IPS-18a (cell line): ENCODE results near the gene SBNO1.

Source experiments
- H3K27ac ChIP-seq: one replicate; pipeline ENCODE4 v1.5.1; 2013; ENCODE audit warnings: low read length
- H3K27me3 ChIP-seq: one replicate; pipeline ENCODE4 v1.6.1; 2013; ENCODE audit warnings: mild to moderate bottlenecking, low read length; ENCODE audit not compliant: control insufficient read depth, insufficient read depth
- H3K36me3 ChIP-seq: one replicate; pipeline ENCODE4 v1.6.1; 2013; ENCODE audit warnings: low read depth, low read length; ENCODE audit not compliant: control insufficient read depth
- H3K4me1 ChIP-seq: one replicate; pipeline ENCODE4 v1.6.1; 2013; ENCODE audit warnings: low read depth, low read length; ENCODE audit not compliant: control insufficient read depth
- H3K4me3 ChIP-seq: one replicate; pipeline ENCODE4 v1.5.1; 2013; ENCODE audit warnings: low read length
- H3K9ac ChIP-seq: one replicate; pipeline ENCODE4 v1.6.1; 2013; ENCODE audit warnings: mild to moderate bottlenecking, low read length, moderate library complexity
- H3K9me3 ChIP-seq: one replicate; pipeline ENCODE4 v1.6.1; 2013; ENCODE audit warnings: low read depth, low read length; ENCODE audit not compliant: control insufficient read depth

SBNO1 gene

GRCh38 chr12:123283461-123283860, 81.2 kb downstream of the SBNO1 start:
- Histone ChIP-seq H3K36me3 (no peaks in the 10 kb centered on the region), H3K27me3 (no peaks in the 10 kb centered on the region), H3K27ac (no peak overlapping the region), H3K4me3 (no peak overlapping the region), H3K9me3 (no peaks in the 10 kb centered on the region), H3K4me1 (no peaks in the 10 kb centered on the region), H3K9ac (no peak overlapping the region)

- Histone ChIP-seq H3K36me3 (no peaks in the 10 kb centered on the region), H3K4me1 (no peaks in the 10 kb centered on the region), H3K9me3 (no peaks in the 10 kb centered on the region), H3K27ac (no peak overlapping the region), H3K27me3 (no peaks in the 10 kb centered on the region), H3K9ac (no peak overlapping the region), H3K4me3 (no peak overlapping the region)
These were observed 82.5 kb downstream of the SBNO1 start for GRCh38 chr12:123282111-123282510.

DNA sequence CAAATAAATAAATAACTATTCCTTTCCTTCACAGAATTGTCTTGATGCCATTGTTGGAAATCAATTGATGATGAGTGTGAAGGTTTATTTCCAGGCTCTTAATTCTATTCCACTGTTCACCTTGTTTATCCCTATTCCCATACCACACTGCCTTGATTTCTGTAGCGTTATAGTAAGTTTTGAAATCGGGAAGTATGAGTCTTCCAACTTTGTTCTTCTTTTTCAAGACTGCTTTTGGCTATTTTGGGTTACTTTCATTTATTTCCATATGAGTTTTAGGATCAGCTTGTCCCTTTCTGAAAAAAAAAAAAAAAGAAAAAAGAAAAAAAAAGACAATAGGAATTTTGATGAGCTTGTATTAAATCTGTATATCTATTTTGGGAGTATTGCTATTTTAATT, 83.7 kb downstream of the SBNO1 start:
- H3K9ac ChIP-seq, result no peak overlapping the region
- no peaks in the 10 kb centered on the region for H3K9me3 ChIP-seq
- H3K27me3 ChIP-seq, result no peaks in the 10 kb centered on the region
- H3K36me3 ChIP-seq, result no peaks in the 10 kb centered on the region
- no peak overlapping the region for H3K4me3 ChIP-seq
- H3K27ac ChIP-seq, result no peak overlapping the region
- H3K4me1 ChIP-seq, result no peaks in the 10 kb centered on the region

- H3K9ac ChIP-seq, result no peak overlapping the region
- H3K27me3 ChIP-seq, result no peaks in the 10 kb centered on the region
- no peak overlapping the region for H3K4me3 ChIP-seq
- H3K9me3 ChIP-seq, result no peaks in the 10 kb centered on the region
- peaks cover 2% of the 10 kb centered on the region for H3K4me1 ChIP-seq
- no peak overlapping the region for H3K27ac ChIP-seq
- H3K36me3 ChIP-seq, result no peaks in the 10 kb centered on the region
These were observed 86.5 kb downstream of the SBNO1 start for GRCh38 chr12:123278101-123278627.

DNA sequence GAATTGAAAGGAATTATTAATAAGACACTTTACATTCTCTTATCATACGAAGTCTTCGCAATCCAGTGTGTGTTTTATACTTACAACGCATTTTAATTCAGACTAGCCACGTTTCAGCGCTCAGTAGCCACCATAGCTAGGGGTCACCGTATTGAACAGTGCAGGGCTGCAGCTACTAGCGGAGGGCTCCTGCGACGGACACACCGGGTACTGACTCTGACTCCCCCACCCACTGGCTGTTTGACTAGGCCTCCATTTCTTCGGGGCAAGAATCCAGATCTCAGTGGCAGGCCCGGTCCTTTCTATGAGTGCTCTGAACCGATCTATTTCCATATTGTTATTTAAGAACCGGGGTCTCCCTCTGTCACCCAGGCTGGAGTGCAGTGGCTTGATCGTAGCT, 91.5 kb downstream of the SBNO1 start:
- H3K27ac ChIP-seq, result no peak overlapping the region
- H3K9me3 ChIP-seq, result no peaks in the 10 kb centered on the region
- H3K4me3 ChIP-seq, result no peak overlapping the region
- H3K36me3 ChIP-seq, result no peaks in the 10 kb centered on the region
- H3K27me3 ChIP-seq, result no peaks in the 10 kb centered on the region
- H3K9ac ChIP-seq, result no peak overlapping the region
- peaks cover 22% of the 10 kb centered on the region for H3K4me1 ChIP-seq

- Histone ChIP-seq H3K4me1 (peaks cover 22% of the 10 kb centered on the region), H3K4me3 (peak overlapping the region; percentile 90), H3K27ac (no peak overlapping the region), H3K9ac (peak overlapping the region; percentile 96), H3K36me3 (peaks cover 5% of the 10 kb centered on the region), H3K27me3 (no peaks in the 10 kb centered on the region), H3K9me3 (no peaks in the 10 kb centered on the region)
These were observed 93.5 kb downstream of the SBNO1 start for GRCh38 chr12:123271001-123271668.

DNA sequence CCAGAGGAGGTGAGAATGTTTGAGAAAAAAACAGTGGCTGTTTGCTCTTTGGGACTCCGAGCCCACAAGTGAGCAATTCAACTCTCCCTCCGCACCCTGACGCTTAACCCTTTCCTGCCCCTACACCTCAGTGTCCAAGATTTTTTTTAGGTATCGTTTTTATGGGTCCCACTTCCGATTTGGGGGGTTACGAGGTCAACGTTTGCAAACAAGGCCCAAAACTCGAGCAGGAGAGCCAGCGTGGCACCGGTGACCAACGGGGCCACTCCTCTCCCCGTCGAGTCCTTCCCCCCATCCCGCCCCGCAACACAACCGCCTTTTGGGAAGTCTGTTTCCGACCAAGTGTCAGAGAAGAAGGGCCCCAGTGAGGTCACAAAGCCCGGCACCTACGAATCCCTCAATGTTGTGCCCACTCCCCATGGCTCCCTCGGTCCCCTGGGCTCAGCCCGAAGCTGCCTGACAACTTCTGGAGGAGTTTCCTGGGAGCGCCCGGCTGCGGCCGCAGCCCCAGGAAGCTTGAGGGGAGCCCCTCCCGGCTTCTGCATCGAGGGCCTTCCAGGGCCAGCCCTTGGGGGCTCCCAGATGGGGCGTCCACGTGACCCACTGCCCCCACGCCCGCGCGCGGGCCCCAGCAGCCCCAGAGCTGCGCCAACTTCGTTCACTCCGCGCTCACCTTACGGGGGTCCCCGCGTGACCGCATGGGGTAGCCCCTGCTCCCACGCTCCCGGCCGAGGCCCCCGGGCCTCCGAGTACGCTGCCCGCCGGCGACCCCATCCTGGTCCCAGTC, 94.2 kb downstream of the SBNO1 start:
- Histone ChIP-seq H3K4me1 (peaks cover 22% of the 10 kb centered on the region), H3K9me3 (no peaks in the 10 kb centered on the region), H3K27me3 (no peaks in the 10 kb centered on the region), H3K9ac (peak overlapping the region; percentile 96), H3K4me3 (peak overlapping the region; percentile 90), H3K36me3 (peaks cover 9% of the 10 kb centered on the region), H3K27ac (peak overlapping the region; percentile 87)

DNA sequence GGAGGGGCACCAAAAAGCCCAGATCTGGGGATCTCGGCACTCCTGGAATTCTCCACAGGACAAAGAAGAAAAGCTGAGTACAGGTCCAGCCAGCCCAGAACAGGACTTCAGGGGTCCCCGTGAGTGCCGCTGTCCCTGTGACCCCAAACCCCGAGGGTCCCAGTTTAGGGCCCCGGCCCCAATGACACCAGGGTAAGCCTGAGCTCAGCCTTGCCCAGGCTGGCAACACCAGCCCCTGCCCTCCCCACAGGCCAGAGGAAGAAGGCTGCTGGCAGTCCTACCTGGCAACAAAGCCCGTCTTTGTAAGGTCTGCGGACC, 94.8 kb downstream of the SBNO1 start:
- H3K9ac ChIP-seq, result peak overlapping the region; percentile 96

DNA sequence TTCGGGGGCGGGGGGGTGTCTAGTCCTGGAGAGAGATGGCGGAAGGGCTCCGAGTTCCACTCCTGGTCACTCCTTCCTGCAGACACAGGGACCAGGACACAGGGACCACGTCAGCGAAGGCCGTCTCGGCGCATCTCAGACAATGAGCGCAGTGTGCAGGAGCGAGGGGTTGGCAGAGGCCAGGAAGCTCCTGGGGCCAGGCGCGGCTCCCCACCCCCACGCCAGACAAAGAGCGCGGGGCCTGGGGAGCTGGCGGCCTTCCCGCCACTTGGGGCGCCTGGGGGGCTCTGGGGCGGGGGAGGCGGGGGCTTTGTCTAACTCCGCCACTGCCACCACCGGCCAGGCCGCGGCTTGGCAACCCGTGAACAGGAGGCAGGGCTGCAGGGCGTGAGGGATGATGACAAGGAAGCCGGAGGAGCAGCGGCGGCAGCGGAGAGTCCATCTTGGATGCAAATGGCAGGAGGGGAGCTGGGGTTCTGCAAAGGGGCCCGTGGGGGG, 95.2 kb downstream of the SBNO1 start:
- Histone ChIP-seq H3K27ac (peak overlapping the region; percentile 87), H3K4me1 (peaks cover 22% of the 10 kb centered on the region), H3K9me3 (no peaks in the 10 kb centered on the region), H3K4me3 (peak overlapping the region; percentile 90), H3K27me3 (no peaks in the 10 kb centered on the region), H3K9ac (peak overlapping the region; percentile 96), H3K36me3 (peaks cover 11% of the 10 kb centered on the region)

More for the DNA sequence above, 94.8 kb downstream of the SBNO1 start:
- Histone ChIP-seq H3K9me3 (no peaks in the 10 kb centered on the region), H3K27ac (peak overlapping the region; percentile 87), H3K4me3 (peak overlapping the region; percentile 90), H3K36me3 (peaks cover 11% of the 10 kb centered on the region), H3K27me3 (no peaks in the 10 kb centered on the region), H3K4me1 (peaks cover 22% of the 10 kb centered on the region)

GRCh38 chr12:123268850-123269249, 95.8 kb downstream of the SBNO1 start:
- peak overlapping the region; percentile 96 for H3K9ac ChIP-seq
- no peaks in the 10 kb centered on the region for H3K9me3 ChIP-seq
- H3K4me3 ChIP-seq, result peak overlapping the region; percentile 44
- peaks cover 22% of the 10 kb centered on the region for H3K4me1 ChIP-seq
- H3K36me3 ChIP-seq, result peaks cover 11% of the 10 kb centered on the region
- peak overlapping the region; percentile 65 for H3K27ac ChIP-seq
- H3K27me3 ChIP-seq, result no peaks in the 10 kb centered on the region

- H3K27ac ChIP-seq, result no peak overlapping the region
- peak overlapping the region; percentile 20 for H3K9ac ChIP-seq
- H3K4me1 ChIP-seq, result peaks cover 21% of the 10 kb centered on the region
- H3K4me3 ChIP-seq, result no peak overlapping the region
- H3K36me3 ChIP-seq, result peaks cover 17% of the 10 kb centered on the region
- no peaks in the 10 kb centered on the region for H3K27me3 ChIP-seq
- H3K9me3 ChIP-seq, result no peaks in the 10 kb centered on the region
These were observed 96.4 kb downstream of the SBNO1 start for GRCh38 chr12:123267991-123268843.
